Fibroblast of the conjunctiva (primary cell): ENCODE measurements around the gene SAMD7.

Experiments used
- DNase-seq: peaks from one replicate; pipeline ENCODE4 v3.0.0-alpha.2; 2010; ENCODE audit warnings: low read depth

SAMD7 gene

GRCh38 chr3:169913323-169913722 lies 2.0 kb downstream of the SAMD7 start:
- no peak for DNase-seq

DNA sequence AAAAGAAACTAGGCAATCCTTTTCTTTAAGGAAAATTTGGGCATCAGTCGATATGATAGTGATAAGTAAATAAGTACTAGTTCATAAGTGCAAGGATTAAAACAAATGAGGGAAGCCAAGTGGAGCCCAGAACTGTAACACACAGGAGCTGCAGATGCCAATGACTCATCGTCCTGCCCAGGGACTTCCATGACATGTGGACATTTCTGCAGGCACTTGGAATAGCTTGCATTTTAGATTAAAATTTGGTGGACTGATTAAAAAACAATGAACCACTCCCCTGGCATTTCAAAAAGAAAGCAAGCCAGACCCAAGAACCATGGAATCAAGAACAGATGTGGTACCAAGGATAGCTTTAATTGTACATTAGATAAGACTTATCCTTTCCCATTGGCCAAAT lies 2.9 kb downstream of the SAMD7 start:
- DNase-seq = peak; percentile 1

GRCh38 chr3:169923189-169923588 lies 11.8 kb downstream of the SAMD7 start:
- DNase-seq = peak; percentile 26

GRCh38 chr3:169923831-169924230 lies 12.5 kb downstream of the SAMD7 start:
- no peak for DNase-seq

GRCh38 chr3:169929830-169930519 lies 18.6 kb downstream of the SAMD7 start:
- no peak for DNase-seq

- no peak for DNase-seq
Measured at GRCh38 chr3:169930843-169931242, 19.5 kb downstream of the SAMD7 start.

DNA sequence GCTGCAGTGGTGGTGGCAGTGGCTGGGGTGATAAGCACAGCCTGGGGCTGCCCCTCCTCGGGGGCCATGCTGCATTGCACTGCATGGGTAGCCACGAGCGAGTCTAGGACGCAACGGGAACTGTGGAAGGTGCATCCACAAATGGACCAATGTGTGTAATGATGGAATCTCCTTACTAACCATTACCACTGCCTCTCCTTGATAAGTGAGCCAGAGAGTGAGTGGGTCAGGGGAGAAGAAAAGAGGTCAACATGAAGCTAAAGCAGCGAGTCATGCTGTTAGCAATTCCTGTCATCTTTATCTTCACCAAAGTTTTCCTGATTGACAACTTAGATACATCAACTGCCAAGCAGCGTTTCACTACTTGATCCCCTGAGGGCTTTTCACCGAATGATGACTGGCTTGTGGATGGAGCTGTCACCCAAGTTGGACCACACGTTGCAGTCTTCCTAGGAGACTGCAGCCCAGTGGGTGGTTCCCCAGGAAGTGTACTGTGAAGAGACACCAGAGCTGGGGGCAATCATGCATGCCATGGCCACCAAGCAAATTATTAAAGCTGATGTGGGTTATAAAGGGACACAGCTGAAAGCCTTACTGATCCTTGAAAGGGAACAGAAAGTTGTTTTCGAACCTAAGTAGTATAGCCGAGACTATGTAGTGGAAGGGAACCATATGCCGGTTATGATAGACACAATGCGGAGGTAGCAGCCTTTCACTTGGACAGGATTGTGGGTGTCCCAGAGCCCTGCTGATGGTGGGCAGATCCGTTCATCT lies 20.6 kb downstream of the SAMD7 start:
- no peak for DNase-seq

DNA sequence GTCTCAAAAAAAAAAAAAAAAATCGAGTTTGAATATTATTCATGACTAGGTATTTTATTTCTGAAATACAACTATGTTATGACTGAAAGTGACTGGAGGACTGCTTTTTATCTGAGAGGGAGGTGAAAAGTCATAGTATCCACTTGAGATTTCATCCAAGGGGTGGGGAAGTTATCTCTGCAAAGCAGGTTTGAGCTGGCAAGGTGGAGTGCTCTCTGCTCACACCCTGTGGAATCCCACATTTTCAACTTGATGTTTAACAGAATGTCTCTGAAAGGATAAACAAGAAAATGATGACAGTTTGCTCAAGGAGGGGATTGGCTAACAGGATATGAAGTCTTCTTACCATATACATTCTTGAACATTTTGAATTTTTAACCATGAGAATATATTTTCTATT lies 27.9 kb downstream of the SAMD7 start:
- DNase-seq = no peak

DNA sequence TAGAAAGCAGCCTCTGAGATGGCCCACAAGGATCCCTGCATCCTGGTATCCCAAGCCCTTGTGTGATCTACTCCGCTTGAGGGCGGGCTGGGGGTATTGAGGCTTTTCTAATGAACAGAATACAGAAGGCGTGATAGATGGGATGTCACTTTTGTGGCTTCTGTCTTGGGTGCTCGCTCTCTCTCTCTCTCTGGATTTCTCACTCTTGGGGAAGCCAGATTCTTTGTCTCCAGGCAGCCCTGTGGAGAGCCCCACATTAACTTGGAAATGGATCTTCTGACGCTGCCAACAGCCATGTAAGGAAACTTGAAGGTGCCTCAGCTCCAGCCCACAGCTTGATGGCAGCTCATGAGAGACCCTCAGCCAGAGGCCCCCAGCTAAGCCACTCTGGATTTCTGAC lies 28.4 kb downstream of the SAMD7 start:
- DNase-seq = no peak

GRCh38 chr3:169940470-169941181 lies 29.3 kb downstream of the SAMD7 start:
- no peak for DNase-seq

- DNase-seq = no peak
Measured at GRCh38 chr3:169945313-169945712, 33.9 kb downstream of the SAMD7 start.

DNA sequence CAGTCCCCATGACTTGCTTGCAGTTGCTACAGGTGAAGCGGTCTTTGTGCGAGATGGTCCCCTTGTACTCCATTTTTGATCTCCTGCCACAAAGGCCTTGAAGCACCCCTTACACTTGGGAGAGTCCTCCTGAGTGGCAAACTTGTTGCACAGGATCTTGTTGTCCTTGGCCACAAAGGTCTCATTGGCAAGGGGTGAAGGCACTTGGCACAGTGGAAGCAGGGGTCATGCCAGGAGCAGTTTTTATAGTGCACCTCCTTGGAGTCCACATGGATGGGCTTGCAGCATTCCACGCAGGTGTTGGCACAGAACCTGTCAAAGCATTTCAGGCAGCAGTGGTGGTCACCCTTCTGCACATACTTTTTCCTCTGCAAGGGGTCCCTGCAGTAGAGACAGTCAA lies 35.0 kb downstream of the SAMD7 start:
- no peak for DNase-seq

DNA sequence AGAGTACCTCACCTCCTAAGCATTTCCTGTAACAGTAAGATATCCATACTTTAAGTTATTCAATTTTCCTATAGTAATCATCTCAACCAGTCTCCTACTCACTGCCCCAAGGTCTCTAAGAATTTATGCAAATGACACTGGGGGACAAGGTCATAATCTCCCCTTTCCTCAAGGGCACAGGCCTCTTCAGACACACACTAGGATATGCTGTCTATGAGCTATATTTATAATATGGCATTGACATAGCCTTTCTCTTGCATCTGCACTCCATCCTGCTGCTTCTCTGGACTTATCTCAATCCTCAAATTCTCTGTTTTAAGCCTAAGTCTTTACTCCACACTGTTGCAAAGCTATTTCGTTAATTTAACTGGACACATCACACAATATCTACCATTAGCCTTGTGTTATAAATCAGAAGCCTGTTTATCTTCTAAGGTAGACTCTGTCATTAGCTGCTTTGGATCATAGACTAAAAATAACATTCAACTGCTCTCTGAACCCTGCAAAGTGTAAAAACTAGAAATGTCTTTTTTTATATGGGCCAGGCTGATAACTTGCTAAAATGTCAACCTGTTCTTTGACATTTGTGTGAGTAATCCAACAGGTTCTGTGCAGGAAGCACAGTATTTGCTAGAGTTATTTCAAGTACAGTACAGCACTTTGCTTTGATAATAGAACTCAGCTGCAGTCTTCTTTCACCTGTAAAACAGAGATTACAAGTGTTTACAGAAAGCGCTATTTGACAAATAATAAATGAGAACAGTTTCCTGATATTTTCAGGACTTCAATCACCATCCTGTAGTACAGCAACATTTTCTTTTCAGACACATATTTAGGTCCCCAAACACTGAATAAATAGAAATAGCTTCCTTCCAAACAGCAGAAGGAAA lies 37.4 kb downstream of the SAMD7 start:
- DNase-seq = no peak

DNA sequence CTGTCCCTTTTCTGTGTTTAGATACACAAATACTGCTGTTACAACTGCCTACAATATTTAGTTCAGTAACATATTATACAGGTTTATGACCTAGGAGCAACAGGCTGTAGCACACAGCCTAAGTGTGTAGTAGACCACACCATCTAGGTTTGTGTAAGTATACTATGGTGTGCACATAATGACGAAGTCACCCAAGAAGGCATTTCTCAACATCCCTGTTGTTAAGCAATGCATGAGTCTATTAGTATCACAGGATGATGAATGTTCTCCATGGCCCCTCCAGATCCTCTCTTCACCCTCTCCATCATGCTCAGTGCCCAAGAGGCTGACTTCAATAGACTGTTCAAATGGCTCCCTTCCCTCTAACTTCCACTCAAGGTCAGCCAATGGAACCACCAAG lies 40.7 kb downstream of the SAMD7 start:
- DNase-seq = no peak

DNA sequence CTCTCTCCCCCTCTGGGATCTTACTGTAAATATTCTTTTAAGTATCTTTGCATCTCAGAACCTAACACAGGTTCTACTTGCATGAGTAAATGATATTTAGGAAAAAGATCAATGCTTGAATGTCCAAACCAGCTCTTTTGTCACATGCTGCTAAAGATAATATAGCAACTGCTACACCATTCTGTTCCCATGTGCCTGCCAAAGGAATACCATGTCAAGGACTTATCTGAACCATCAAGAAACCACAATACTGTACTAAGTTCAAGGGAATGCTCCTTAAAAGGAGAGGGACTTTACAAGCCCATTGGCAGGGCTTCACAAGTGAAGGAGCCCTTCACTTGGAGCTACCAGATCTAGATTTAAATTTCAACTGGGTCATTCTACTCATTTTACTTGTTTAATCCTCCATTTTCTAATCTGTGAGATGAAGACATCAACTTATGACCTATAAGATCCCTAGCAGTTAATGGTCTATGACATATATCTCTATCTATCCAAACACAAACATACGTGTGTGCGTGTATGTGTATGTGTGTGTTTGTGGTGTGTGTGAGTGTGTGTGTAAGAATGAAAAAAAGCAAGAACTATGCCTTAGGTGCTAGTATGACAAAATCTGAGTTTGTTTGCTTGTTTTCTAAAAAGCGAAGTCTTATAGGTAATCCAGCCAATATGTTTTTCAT lies 42.2 kb downstream of the SAMD7 start:
- DNase-seq = no peak

GRCh38 chr3:169954142-169954756 lies 42.9 kb downstream of the SAMD7 start:
- no peak for DNase-seq

DNA sequence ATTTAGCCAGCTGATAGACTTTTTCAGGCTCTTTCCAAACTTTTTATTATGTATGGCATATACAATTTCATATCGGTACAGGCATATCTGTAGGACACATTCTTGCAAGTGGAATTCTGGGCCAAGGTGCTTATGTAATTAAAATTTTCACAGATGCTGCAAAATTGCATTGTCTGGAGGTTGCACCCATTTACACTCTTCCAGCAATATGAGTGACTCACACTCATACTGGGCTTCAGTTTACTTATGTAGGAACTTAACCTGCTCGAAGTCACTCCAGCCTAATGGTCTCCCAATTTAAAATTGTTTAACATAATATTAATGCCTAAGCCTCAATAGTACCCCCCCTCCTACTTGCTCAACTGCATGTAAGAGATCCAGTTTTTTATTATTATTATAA lies 44.0 kb downstream of the SAMD7 start:
- DNase-seq = no peak

GRCh38 chr3:169964176-169964575 lies 52.8 kb downstream of the SAMD7 start:
- DNase-seq = no peak

- no peak for DNase-seq
Measured at GRCh38 chr3:169965562-169966427, 54.4 kb downstream of the SAMD7 start.

GRCh38 chr3:169966428-169966950 lies 55.1 kb downstream of the SAMD7 start, which contains the start of gene SEC62:
Gene SEC62 (plus strand): TSS chr3:169966807. CDS start chr3:169966823, 16 bp downstream.
- DNase-seq = peak; percentile 75
